Left lung (tissue), 10 donors: ENCODE results near the gene FAM209A. TPM values are rescaled to one million over a fixed set of nuclear protein-coding genes. Genes with fewer than 3 reads are reported as not detected.
"Not testable (repeated sequence)": the region's sequence is repeated elsewhere in the genome, so short reads cannot be mapped to it uniquely, and the experiment has no call there.

Experiments
- ATAC-seq: fragments of 200-7000 bp; cut with Tn5 transposase; one replicate; pipeline ENCODE4 v1.9.1; 2020; ENCODE audit warnings: moderate library complexity
- DNase-seq, 4 donors: peaks; one replicate each; pipeline ENCODE4 v3.0.0-alpha.2; 2013 to 2020
- H3K27ac ChIP-seq, 2 donors: fragments of 200-600 bp; sonication (generic) in 1 of 2; one replicate each; pipeline versions ENCODE4 v1.5.0 to v1.8.0; 2020 to 2021
- H3K27me3 ChIP-seq, 2 donors: fragments of 200-600 bp; sonication (generic) in 1 of 2; one replicate each; pipeline versions ENCODE4 v1.5.0 to v1.8.0; 2020 to 2021
- H3K36me3 ChIP-seq, 2 donors: fragments of 200-600 bp; sonication (generic) in 1 of 2; one replicate each; pipeline versions ENCODE4 v1.5.0 to v1.8.0; 2020 to 2021
- H3K4me1 ChIP-seq, 2 donors: fragments of 200-600 bp; one replicate each; pipeline ENCODE4 v1.8.0; 2021
- H3K4me3 ChIP-seq, 2 donors: fragments of 200-600 bp; sonication (generic) in 1 of 2; one replicate each; pipeline versions ENCODE4 v1.5.0 to v1.8.0; 2020 to 2021; ENCODE audit warnings: mild to moderate bottlenecking in 1 of 2
- H3K9me3 ChIP-seq, 2 donors: fragments of 200-600 bp; sonication (generic) in 1 of 2; one replicate each; pipeline versions ENCODE4 v1.5.0 to v1.8.0; 2020 to 2021
- CTCF ChIP-seq, 2 donors: fragments of 200-600 bp; sonication (generic) in 1 of 2; IDR thresholded peaks; one replicate each; pipeline versions ENCODE4 v1.5.0 to v1.8.0; 2021; ENCODE audit warnings: antibody characterized with exemption in 2 of 2
- intact Hi-C, 2 donors: fragments of 100-400 bp; cut with DNase I; formaldehyde crosslinking; loops; one replicate each; pipeline versions ENCODE4 v1.11.2 to v1.14.2; 2022
- polyA plus RNA-seq, 6 donors: library from polyadenylated mRNA; unstranded; fragments of 120-200 nt; gene quantifications; one replicate each; pipeline ENCODE4 v1.2.1, GENCODE V29; 2013; ENCODE audit not compliant: insufficient read length in 6 of 6
- total RNA-seq, 2 donors: library from RNA; stranded (reverse); fragmentation: NEBNext Ultra II Directional; extraction: Animal tissue kit (Norgen Biotek cat#: 25700); gene quantifications; one replicate each; pipeline ENCODE4 v1.2.1, GENCODE V29; 2021
- donor health status: DM: no; HTN: yes; CAD: no.
- donor health status: DM: no; HTN: no; CAD: no.

FAM209A gene
- total and polyA plus RNA-seq, 8 donors: 0.29 to 0.81 (median 0.45) TPM; not detected in 2

DNA sequence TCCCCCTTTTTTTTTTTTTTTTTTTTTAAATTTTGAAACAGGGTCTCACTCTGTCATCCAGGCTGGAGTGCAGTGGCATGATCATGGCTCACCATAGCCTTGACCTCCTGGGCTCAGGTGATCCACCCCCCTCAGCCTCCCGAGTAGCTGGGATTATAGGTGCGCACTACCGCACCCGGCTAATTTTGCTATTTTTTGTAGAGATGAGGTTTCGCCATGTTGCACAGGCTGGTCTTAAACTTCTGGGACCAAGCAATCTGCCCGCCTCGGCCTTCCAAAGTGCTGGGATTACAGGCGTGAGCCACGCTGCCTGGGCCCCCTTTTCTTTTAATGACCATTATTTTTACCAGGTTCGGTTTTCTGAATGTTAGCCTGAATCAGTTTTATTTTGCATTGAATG lies 5.0 kb upstream of the FAM209A start:
- no peak overlapping the region for H3K27ac ChIP-seq
- H3K9me3 ChIP-seq: peaks cover 0 to 31% of the 10 kb centered on the region in 2 donors
- intact Hi-C loops: no loop called here
- TF ChIP-seq CTCF (IDR thresholded peaks at IDR 0.05): no peak
- no peak overlapping the region for H3K4me3 ChIP-seq
- H3K36me3 ChIP-seq: peaks cover 0 to 67% of the 10 kb centered on the region in 2 donors
- DNase-seq (no peak), ATAC-seq (no peak)
- no peaks in the 10 kb centered on the region for H3K27me3 ChIP-seq
- H3K4me1 ChIP-seq: no peaks in the 10 kb centered on the region

- no peak overlapping the region for H3K27ac ChIP-seq
- intact Hi-C loops: no loop called here
- TF ChIP-seq CTCF (IDR thresholded peaks at IDR 0.05): no peak
- no peak for DNase-seq
- no peak overlapping the region for H3K4me3 ChIP-seq
- no peak for ATAC-seq
- no peaks in the 10 kb centered on the region for H3K4me1 ChIP-seq
- H3K9me3 ChIP-seq: peaks cover 0 to 31% of the 10 kb centered on the region in 2 donors
- H3K27me3 ChIP-seq: no peaks in the 10 kb centered on the region
- H3K36me3 ChIP-seq: peaks cover 0 to 61% of the 10 kb centered on the region in 2 donors
These were observed 4.4 kb upstream of the FAM209A start for GRCh38 chr20:56520180-56520579.

- intact Hi-C loops, DNase-seq, H3K27ac ChIP-seq, ATAC-seq, H3K27me3 ChIP-seq, H3K4me3 ChIP-seq, H3K4me1 ChIP-seq: not testable (repeated sequence)
- Histone ChIP-seq H3K9me3 (peaks cover 0 to 31% of the 10 kb centered on the region in 2 donors), H3K36me3 (peaks cover 0 to 57% of the 10 kb centered on the region in 2 donors)
These were observed 3.7 kb upstream of the FAM209A start for GRCh38 chr20:56520746-56521354.

DNA sequence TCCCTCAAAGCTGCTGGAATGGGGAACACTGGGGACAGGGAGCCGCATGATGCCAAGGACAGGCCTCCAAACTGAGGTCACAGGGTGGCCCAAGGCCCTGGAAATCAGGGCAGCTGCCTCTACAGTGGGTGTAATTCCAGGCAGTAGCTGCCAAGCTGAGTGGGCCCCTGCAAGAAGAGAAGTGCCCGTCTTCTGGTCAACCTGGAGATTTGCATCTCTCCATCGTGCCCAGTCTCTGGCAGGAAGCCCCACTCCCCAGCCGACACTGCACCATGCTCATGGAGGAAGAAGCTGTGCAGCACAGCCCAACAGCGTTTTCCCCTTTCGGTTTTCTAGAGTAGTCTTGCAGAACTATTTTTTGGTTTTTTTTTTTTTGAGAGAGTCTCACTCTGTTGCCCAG lies 2.2 kb upstream of the FAM209A start:
- ATAC-seq: no peak
- TF ChIP-seq CTCF (IDR thresholded peaks at IDR 0.05): no peak
- DNase-seq: no peak
- intact Hi-C loops: no loop called here
- Histone ChIP-seq H3K27ac (no peak overlapping the region), H3K36me3 (peaks cover 0 to 43% of the 10 kb centered on the region in 2 donors), H3K4me1 (no peaks in the 10 kb centered on the region), H3K9me3 (peaks cover 0 to 31% of the 10 kb centered on the region in 2 donors), H3K4me3 (no peak overlapping the region), H3K27me3 (no peaks in the 10 kb centered on the region)

DNA sequence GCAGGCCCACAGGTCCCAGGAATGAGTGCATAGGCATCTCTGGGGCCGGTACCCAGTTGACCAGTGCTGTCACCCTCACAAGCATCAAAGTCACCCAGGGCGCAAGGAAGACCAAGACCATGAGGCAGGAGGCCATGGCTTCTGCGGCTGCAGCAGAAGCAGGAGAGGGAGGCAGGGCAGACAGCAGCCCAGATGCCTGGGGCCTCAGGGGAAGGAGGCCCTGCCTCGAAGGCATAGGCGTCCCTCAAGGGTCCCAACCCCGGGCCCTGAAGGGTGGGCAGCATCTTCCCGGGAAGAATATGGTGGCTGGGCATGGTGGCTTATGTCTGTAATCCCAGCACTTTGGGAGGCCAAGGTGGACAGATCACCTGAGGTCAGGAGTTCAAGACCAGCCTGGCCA lies 3.0 kb downstream of the FAM209A start:
- no peak for ATAC-seq
- Histone ChIP-seq H3K36me3 (no peaks in the 10 kb centered on the region), H3K27me3 (no peaks in the 10 kb centered on the region), H3K9me3 (no peaks in the 10 kb centered on the region), H3K27ac (no peak overlapping the region), H3K4me1 (no peaks in the 10 kb centered on the region), H3K4me3 (no peak overlapping the region)
- TF ChIP-seq CTCF (IDR thresholded peaks at IDR 0.05): no peak
- intact Hi-C loops: no loop called here
- no peak for DNase-seq

GRCh38 chr20:56532946-56533345 lies 8.4 kb downstream of the FAM209A start, which contains the start of gene FAM209B:
FAM209B (plus strand) TSS chr20:56533246; CDS start chr20:56533342, 96 bp downstream.
- H3K4me1 ChIP-seq, intact Hi-C loops, ATAC-seq, H3K4me3 ChIP-seq, H3K9me3 ChIP-seq, DNase-seq, H3K27me3 ChIP-seq, H3K36me3 ChIP-seq, H3K27ac ChIP-seq: not testable (repeated sequence)
